Hepatic stellate cell (primary cell): ENCODE data around the gene KEAP1.

Source experiments
- DNase-seq: peaks from one replicate; pipeline ENCODE4 v3.0.0; 2011; ENCODE audit warnings: low spot score

KEAP1 gene

DNA sequence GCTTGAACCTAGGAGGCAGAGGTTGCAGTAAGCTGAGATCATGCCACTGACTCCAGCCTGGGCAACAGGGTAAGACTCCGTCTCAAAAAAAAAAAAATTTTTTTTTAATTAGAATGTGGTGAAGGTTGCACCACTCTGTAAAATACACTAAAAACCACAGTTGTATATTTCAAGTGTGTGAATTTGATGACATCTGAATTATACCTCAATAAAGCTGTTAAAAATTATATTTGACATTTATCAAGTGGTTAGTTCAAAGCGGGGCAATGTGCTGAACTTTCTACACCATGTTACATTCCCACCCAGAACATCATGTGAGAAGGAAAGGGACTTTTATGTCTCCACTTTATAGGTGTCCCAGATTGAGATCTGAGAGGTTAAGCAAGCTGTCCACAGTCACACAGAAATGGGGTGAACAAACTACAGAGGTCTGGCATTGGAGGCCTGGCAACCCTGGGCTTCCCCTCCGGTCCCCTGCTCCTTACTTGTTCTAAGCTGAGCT is 20.0 kb upstream of the KEAP1 start:
- DNase-seq: no peak

DNA sequence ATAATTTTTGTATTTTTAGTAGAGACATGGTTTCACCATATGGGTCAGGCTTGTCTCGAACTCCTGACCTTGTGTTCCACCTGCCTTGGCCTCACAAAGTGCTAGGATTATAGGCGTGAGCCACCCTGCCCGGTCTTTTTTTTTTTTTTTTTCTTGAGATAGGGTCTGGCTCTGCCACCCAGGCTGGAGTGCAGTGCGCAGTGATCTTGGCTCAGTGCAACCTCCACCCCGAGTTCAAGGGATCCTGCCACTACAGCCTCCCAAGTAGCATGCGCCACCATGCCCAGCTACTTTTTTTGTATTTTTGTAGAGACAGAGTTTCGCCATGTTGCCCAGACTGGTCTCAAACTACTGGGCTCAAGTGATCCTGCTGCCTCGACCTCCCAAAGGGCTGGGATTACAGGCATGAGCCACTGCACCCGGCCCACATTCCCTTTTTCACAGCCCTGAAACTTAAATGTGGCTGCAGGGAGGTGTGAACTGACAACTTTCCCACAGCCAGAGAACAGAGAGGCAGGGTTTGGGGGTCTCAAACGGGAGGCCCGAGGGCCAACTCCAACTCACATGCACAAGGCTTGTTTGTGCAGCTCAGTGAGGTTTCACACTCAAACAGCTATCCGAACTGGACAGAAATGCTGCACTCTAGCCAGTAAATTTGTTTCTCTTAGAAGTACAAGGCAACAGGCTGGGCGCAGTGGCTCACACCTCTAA is 18.5 kb upstream of the KEAP1 start:
- DNase-seq: no peak

DNA sequence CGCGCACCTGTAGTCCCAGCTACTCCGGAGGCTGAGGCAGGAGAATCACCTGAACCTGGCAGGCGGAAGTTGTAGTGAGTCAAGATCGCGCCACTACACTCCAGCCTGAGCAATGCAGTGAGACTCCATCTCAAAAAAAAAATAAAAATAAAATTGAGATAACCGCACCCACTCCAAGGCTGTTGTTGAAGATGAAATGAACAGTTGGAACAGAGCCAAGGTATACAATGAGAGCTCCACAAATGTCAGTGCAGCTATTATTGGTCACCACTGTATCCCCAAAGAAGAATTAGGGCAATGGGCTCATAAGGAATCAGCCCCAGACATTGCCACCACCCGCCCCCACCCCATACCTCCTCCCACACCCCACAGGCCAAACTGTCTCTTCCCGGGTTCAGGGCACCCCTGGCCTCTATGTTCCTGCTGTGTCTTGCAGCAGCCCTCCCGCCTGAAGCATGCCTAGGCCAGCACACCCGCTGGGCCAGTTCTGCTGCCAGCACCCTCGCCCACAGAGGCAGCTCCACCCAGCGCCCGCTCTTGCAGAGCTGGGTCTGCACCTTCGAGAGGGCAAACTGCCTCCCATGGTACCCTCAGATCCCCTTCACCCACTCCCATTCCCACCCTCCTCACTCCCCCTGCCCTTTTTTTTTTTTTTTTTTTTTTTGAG is 17.6 kb upstream of the KEAP1 start:
- no peak for DNase-seq

DNA sequence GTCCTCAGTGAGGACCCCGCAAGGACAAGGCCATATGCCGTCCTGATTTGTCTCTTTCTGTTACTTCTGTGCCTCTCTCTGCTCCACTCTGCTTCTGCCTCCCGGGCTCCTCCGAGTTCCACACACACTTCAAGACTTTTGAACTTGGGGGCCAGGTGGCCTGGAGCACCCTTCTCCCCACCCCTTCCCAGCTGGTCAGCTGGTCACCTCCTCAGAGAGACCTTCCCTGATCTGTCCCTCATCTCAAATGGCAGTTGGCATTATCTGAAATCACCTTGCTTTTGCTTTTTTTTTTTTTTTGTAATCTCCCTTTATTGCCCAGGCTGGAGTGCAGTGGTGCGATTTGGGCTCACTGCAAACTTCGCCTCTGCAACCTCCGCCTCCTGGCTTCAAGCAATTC is 16.3 kb upstream of the KEAP1 start:
- DNase-seq: no peak

- DNase-seq: no peak
These were observed 15.5 kb upstream of the KEAP1 start for GRCh38 chr19:10518444-10519361.

GRCh38 chr19:10517760-10518443 is 14.7 kb upstream of the KEAP1 start:
- DNase-seq: peak; percentile 83

DNA sequence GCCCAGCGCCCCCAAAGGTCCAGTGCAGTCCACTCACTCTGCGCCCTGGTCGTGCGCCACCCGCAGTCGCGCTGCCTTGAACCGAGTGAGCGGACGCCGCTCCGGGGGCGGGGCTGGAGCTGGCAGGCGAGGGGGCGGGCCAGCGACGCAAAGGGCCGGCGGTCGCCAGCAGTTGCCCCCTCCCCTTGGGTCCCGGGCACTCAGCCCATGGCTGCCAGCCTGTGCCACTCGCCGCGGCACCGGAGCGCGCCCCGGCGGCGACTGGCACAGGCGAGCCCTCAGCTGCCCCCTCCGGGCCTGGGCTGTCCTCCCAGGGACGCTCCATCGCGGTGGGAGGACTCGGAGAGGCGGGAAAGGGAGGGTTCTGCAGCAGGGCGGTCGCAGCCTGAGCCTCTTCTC is 14.2 kb upstream of the KEAP1 start, which contains the start of gene S1PR5:
S1PR5 (minus strand) TSS at position 87 of the 399 bp plus-strand sequence. CDS start 2,436 bp downstream, outside the sequence.
- DNase-seq: peak; percentile 70

GRCh38 chr19:10516671-10517286 is 13.6 kb upstream of the KEAP1 start:
- peak; percentile 83 for DNase-seq

- DNase-seq: no peak
These were observed 12.9 kb upstream of the KEAP1 start for GRCh38 chr19:10516064-10516385.

GRCh38 chr19:10514211-10515145 is 11.3 kb upstream of the KEAP1 start:
- no peak for DNase-seq

DNA sequence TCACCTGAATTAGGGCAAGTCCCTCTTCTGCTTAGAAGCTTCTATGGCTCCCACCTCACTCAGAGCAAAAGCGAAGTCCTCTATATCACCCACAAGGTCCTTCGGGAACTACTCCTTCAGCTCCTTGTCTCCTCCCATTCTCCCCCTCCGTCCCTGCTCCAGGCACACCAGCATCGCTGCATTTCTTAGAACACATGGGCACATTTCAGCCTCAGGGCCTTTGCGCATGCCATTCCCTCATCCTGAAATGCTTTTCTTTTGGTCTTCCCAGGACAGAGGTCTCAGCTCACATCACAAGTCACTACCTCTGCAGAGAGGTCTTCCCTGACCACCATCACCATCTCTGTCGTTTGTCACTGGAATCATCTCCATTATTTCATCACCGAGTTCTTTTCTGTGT is 10.1 kb upstream of the KEAP1 start:
- DNase-seq: no peak

- no peak for DNase-seq
These were observed 7.2 kb upstream of the KEAP1 start for GRCh38 chr19:10510301-10510802.

GRCh38 chr19:10508707-10509106 is 5.6 kb upstream of the KEAP1 start:
- DNase-seq: no peak

- DNase-seq: no peak
These were observed 4.9 kb upstream of the KEAP1 start for GRCh38 chr19:10508036-10508435.

DNA sequence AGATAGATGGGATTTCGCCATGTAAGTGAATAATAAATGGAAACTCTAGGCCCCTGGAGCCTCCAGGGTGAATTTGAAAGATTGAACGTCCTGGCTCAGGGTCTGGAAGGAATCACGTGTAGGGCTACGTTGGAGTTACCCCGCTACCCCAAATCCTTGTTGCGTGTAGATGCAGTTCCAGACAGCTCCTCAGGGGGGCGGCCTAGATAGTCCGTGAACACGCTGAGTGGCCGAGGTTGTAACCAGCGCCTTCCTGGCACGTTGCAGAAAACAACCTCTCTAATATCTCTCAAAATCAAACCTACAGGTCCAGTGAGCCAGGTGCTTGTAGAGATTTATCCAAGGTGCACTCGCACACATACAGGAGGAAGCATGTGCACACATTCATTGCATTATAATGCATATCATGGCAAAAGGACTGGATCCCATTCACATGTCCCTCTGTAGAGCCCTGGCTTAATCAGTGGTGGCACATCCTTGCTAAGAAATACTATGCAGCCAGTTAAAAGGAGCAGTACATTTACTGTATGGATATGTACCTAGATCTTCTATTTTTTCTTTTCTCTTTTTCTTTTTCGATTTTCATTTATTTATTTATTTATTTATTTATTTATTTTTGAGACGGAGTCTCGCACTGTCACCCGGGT is 2.5 kb upstream of the KEAP1 start:
- DNase-seq: peak; percentile 66

- peak; percentile 99 for DNase-seq
These were observed 593 bp downstream of the KEAP1 start for GRCh38 chr19:10502524-10503001.

DNA sequence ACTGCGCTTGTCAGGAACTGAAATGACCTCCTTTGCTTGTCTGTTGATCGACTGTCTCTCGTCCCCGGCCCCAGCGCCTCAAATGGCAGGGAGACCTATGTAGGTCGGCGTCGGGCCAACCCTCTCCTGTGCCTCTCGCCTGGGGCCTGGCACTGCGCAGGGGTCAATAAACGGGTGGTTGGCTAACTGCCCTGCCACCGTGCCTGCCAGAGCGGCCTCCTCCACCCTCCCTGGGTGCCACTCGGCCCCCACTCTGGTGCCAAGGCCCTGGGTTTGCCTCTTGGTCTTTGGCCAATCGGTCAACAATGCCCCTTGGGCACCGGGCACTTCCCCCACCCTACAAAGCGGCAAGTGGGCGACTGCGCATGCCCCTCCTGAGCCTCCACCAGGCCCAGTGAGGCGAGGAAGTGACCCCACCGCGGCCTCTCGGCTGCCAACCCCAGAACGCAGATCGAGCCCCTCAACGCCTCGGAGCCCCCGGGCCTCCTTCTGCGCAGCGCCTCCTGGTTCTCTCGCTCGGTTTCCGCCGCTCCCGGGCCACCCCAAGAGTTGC is 1.1 kb downstream of the KEAP1 start:
- DNase-seq: peak; percentile 75

DNA sequence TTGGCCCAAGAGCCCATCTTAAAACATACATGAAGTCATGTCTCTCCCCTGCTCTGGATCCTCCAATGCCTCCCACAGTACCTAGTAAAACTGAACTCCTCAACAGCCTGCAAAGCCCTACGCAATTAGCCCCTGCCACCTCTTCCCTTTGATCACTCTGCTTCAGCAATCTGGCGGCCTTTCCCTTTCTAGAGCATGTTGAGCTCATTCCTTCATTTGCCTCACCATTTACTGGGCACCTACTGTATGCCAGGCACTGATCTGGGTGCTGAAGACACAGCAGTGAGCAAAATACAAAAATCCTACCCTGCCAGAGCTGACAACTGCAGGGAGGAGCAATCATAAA is 2.9 kb downstream of the KEAP1 start:
- no peak for DNase-seq

- no peak for DNase-seq
These were observed 3.5 kb downstream of the KEAP1 start for GRCh38 chr19:10499550-10500246.
